Measurements from ENCODE around the gene VPS36. TPM values are rescaled to one million over a fixed set of nuclear protein-coding genes. Genes with fewer than 3 reads are reported as not detected.

The VPS36 gene
- total and polyA plus RNA-seq, 2 of the 13 experiments (the other 11 are each of a cell fraction or from before 2014, with no cell fraction given): 17.2 to 22.4 TPM

GRCh38 chr13:52455677-52456041 is 5.2 kb upstream of the VPS36 start (continued):
- 0 out of 2 replicates have a peak, but pooled peaks have one; percentile 39 for TF ChIP-seq MAZ (IDR thresholded peaks at IDR 0.05; ENCODE audit: borderline replicate concordance, low read depth, low read length)
- TF ChIP-seq MAZ (CRISPR knock-in tag; IDR thresholded peaks at IDR 0.05; ENCODE audit: low read depth): no peak
- no peak for TF ChIP-seq ARNT2 (CRISPR knock-in tag; IDR thresholded peaks at IDR 0.05; ENCODE audit: low read depth)
- no peak for TF ChIP-seq ZNF503 (CRISPR knock-in tag; IDR thresholded peaks at IDR 0.05)
- no peak for TF ChIP-seq ADNP (CRISPR knock-in tag; IDR thresholded peaks at IDR 0.05)
- TF ChIP-seq SMAD3 (CRISPR knock-in tag; IDR thresholded peaks at IDR 0.05): 0 out of 2 replicates have a peak, but pooled peaks have one; percentile 13
- 0 out of 2 replicates have a peak, but pooled peaks have one; percentile 21 for TF ChIP-seq MEIS2 (CRISPR knock-in tag; IDR thresholded peaks at IDR 0.05)
- no peak for TF ChIP-seq ZNF260 (CRISPR knock-in tag; IDR thresholded peaks at IDR 0.05; ENCODE audit: borderline replicate concordance, low read depth)
- no peak for TF ChIP-seq PPARG (CRISPR knock-in tag; conservative IDR thresholded peaks at IDR 0.05)
- TF ChIP-seq, protein P1, sequence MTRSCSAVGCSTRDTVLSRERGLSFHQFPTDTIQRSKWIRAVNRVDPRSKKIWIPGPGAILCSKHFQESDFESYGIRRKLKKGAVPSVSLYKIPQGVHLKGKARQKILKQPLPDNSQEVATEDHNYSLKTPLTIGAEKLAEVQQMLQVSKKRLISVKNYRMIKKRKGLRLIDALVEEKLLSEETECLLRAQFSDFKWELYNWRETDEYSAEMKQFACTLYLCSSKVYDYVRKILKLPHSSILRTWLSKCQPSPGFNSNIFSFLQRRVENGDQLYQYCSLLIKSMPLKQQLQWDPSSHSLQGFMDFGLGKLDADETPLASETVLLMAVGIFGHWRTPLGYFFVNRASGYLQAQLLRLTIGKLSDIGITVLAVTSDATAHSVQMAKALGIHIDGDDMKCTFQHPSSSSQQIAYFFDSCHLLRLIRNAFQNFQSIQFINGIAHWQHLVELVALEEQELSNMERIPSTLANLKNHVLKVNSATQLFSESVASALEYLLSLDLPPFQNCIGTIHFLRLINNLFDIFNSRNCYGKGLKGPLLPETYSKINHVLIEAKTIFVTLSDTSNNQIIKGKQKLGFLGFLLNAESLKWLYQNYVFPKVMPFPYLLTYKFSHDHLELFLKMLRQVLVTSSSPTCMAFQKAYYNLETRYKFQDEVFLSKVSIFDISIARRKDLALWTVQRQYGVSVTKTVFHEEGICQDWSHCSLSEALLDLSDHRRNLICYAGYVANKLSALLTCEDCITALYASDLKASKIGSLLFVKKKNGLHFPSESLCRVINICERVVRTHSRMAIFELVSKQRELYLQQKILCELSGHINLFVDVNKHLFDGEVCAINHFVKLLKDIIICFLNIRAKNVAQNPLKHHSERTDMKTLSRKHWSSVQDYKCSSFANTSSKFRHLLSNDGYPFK (CRISPR knock-in tag; IDR thresholded peaks at IDR 0.05; ENCODE audit: borderline replicate concordance): no peak
- no peak for TF ChIP-seq ZXDC (CRISPR knock-in tag; IDR thresholded peaks at IDR 0.05)
- no peak for TF ChIP-seq ZNF30 (CRISPR knock-in tag; IDR thresholded peaks at IDR 0.05)
- TF ChIP-seq, protein P2, sequence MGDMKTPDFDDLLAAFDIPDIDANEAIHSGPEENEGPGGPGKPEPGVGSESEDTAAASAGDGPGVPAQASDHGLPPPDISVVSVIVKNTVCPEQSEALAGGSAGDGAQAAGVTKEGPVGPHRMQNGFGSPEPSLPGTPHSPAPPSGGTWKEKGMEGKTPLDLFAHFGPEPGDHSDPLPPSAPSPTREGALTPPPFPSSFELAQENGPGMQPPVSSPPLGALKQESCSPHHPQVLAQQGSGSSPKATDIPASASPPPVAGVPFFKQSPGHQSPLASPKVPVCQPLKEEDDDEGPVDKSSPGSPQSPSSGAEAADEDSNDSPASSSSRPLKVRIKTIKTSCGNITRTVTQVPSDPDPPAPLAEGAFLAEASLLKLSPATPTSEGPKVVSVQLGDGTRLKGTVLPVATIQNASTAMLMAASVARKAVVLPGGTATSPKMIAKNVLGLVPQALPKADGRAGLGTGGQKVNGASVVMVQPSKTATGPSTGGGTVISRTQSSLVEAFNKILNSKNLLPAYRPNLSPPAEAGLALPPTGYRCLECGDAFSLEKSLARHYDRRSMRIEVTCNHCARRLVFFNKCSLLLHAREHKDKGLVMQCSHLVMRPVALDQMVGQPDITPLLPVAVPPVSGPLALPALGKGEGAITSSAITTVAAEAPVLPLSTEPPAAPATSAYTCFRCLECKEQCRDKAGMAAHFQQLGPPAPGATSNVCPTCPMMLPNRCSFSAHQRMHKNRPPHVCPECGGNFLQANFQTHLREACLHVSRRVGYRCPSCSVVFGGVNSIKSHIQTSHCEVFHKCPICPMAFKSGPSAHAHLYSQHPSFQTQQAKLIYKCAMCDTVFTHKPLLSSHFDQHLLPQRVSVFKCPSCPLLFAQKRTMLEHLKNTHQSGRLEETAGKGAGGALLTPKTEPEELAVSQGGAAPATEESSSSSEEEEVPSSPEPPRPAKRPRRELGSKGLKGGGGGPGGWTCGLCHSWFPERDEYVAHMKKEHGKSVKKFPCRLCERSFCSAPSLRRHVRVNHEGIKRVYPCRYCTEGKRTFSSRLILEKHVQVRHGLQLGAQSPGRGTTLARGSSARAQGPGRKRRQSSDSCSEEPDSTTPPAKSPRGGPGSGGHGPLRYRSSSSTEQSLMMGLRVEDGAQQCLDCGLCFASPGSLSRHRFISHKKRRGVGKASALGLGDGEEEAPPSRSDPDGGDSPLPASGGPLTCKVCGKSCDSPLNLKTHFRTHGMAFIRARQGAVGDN (CRISPR knock-in tag; IDR thresholded peaks at IDR 0.05): peak; percentile 79
- TF ChIP-seq LBX2 (CRISPR knock-in tag; IDR thresholded peaks at IDR 0.05; ENCODE audit: borderline replicate concordance): no peak
- peak; percentile 57; the same call in 1 of the 2 replicates for TF ChIP-seq POLR2AphosphoS5 (IDR thresholded peaks at IDR 0.05; ENCODE audit: low read depth, low read length)
- TF ChIP-seq SRF (IDR thresholded peaks at IDR 0.05; ENCODE audit: low read depth, low read length): no peak

All from HepG2 (cell line).